ENCODE measurements around the gene POU6F2.
A peak's percentile ranks its signal among the peaks of the same experiment; 100 is the strongest.

Gene POU6F2

GRCh38 chr7:39468261-39468660 is 490.6 kb downstream of the POU6F2 start:
- no peak overlapping the region for H3K27ac ChIP-seq
- H4K20me1 ChIP-seq, result no peaks in the 10 kb centered on the region
- no peak for TF ChIP-seq Cebpa-rat (IDR thresholded peaks at IDR 0.05)
- H3K36me3 ChIP-seq, result no peaks in the 10 kb centered on the region
- no peaks in the 10 kb centered on the region for H3K9me3 ChIP-seq
- no peak overlapping the region for H3K4me2 ChIP-seq
- H3K4me1 ChIP-seq, result no peaks in the 10 kb centered on the region
- no peak overlapping the region for H3K4me3 ChIP-seq
- no peak overlapping the region for H3K9ac ChIP-seq
- H3K27me3 ChIP-seq, result no peaks in the 10 kb centered on the region

GRCh38 chr7:39468808-39469374 is 491.2 kb downstream of the POU6F2 start:
- Histone ChIP-seq H3K27me3 (no peaks in the 10 kb centered on the region), H4K20me1 (no peaks in the 10 kb centered on the region), H3K4me1 (no peaks in the 10 kb centered on the region), H3K9me3 (no peaks in the 10 kb centered on the region), H3K36me3 (no peaks in the 10 kb centered on the region), H3K9ac (no peak overlapping the region), H3K27ac (no peak overlapping the region), H3K4me3 (no peak overlapping the region), H3K4me2 (no peak overlapping the region)
- TF ChIP-seq Cebpa-rat (IDR thresholded peaks at IDR 0.05), result no peak

GRCh38 chr7:39480901-39481300 is 503.2 kb downstream of the POU6F2 start:
- H4K20me1 ChIP-seq, result no peaks in the 10 kb centered on the region
- peaks cover 11% of the 10 kb centered on the region for H3K9me3 ChIP-seq
- no peaks in the 10 kb centered on the region for H3K4me1 ChIP-seq
- no peaks in the 10 kb centered on the region for H3K36me3 ChIP-seq
- no peaks in the 10 kb centered on the region for H3K27me3 ChIP-seq
- H3K4me3 ChIP-seq, result no peak overlapping the region
- no peak overlapping the region for H3K4me2 ChIP-seq
- H3K9ac ChIP-seq, result no peak overlapping the region
- H3K27ac ChIP-seq, result no peak overlapping the region
- no peak for TF ChIP-seq Cebpa-rat (IDR thresholded peaks at IDR 0.05)

GRCh38 chr7:39488467-39489393 is 511.0 kb downstream of the POU6F2 start:
- Histone ChIP-seq H3K27me3 (no peaks in the 10 kb centered on the region), H3K27ac (no peak overlapping the region), H3K4me2 (no peak overlapping the region), H3K4me3 (no peak overlapping the region), H3K4me1 (no peaks in the 10 kb centered on the region), H4K20me1 (no peaks in the 10 kb centered on the region), H3K9ac (no peak overlapping the region), H3K9me3 (no peaks in the 10 kb centered on the region), H3K36me3 (no peaks in the 10 kb centered on the region)
- TF ChIP-seq Cebpa-rat (IDR thresholded peaks at IDR 0.05), result no peak

GRCh38 chr7:39490296-39490695 is 512.6 kb downstream of the POU6F2 start:
- Histone ChIP-seq H3K4me2 (no peak overlapping the region), H3K27me3 (no peaks in the 10 kb centered on the region), H3K9ac (no peak overlapping the region), H3K27ac (no peak overlapping the region), H3K9me3 (no peaks in the 10 kb centered on the region), H3K4me1 (no peaks in the 10 kb centered on the region), H3K36me3 (no peaks in the 10 kb centered on the region), H3K4me3 (no peak overlapping the region), H4K20me1 (no peaks in the 10 kb centered on the region)
- no peak for TF ChIP-seq Cebpa-rat (IDR thresholded peaks at IDR 0.05)

GRCh38 chr7:39493934-39494333 is 516.2 kb downstream of the POU6F2 start:
- H4K20me1 ChIP-seq, result no peaks in the 10 kb centered on the region
- no peaks in the 10 kb centered on the region for H3K4me1 ChIP-seq
- no peak overlapping the region for H3K4me3 ChIP-seq
- H3K4me2 ChIP-seq, result no peak overlapping the region
- no peaks in the 10 kb centered on the region for H3K36me3 ChIP-seq
- no peak for TF ChIP-seq Cebpa-rat (IDR thresholded peaks at IDR 0.05)
- H3K9me3 ChIP-seq, result no peaks in the 10 kb centered on the region
- H3K27ac ChIP-seq, result no peak overlapping the region
- H3K9ac ChIP-seq, result no peak overlapping the region
- no peaks in the 10 kb centered on the region for H3K27me3 ChIP-seq

GRCh38 chr7:39501358-39501757 is 523.6 kb downstream of the POU6F2 start:
- H3K36me3 ChIP-seq, result no peaks in the 10 kb centered on the region
- no peak overlapping the region for H3K27ac ChIP-seq
- TF ChIP-seq Cebpa-rat (IDR thresholded peaks at IDR 0.05), result no peak
- H3K4me1 ChIP-seq, result no peaks in the 10 kb centered on the region
- no peak overlapping the region for H3K9ac ChIP-seq
- H3K4me3 ChIP-seq, result no peak overlapping the region
- no peaks in the 10 kb centered on the region for H4K20me1 ChIP-seq
- H3K4me2 ChIP-seq, result no peak overlapping the region
- no peaks in the 10 kb centered on the region for H3K9me3 ChIP-seq
- no peaks in the 10 kb centered on the region for H3K27me3 ChIP-seq

GRCh38 chr7:39504963-39505362 is 527.3 kb downstream of the POU6F2 start:
- H3K27me3 ChIP-seq, result no peaks in the 10 kb centered on the region
- H3K4me2 ChIP-seq, result no peak overlapping the region
- H3K9ac ChIP-seq, result no peak overlapping the region
- no peaks in the 10 kb centered on the region for H3K36me3 ChIP-seq
- H3K4me3 ChIP-seq, result no peak overlapping the region
- H3K4me1 ChIP-seq, result peaks cover 11% of the 10 kb centered on the region
- no peak for TF ChIP-seq Cebpa-rat (IDR thresholded peaks at IDR 0.05)
- no peak overlapping the region for H3K27ac ChIP-seq
- no peaks in the 10 kb centered on the region for H3K9me3 ChIP-seq
- no peaks in the 10 kb centered on the region for H4K20me1 ChIP-seq

GRCh38 chr7:39507866-39508551 is 530.3 kb downstream of the POU6F2 start:
- no peaks in the 10 kb centered on the region; the same call in 1 of the 2 replicates for H3K9me3 ChIP-seq
- H3K4me2 ChIP-seq, result no peak overlapping the region
- H3K4me1 ChIP-seq, result peaks cover 13% of the 10 kb centered on the region
- H3K27me3 ChIP-seq, result no peaks in the 10 kb centered on the region
- H3K36me3 ChIP-seq, result no peaks in the 10 kb centered on the region
- H3K27ac ChIP-seq, result no peak overlapping the region
- no peak overlapping the region for H3K9ac ChIP-seq
- TF ChIP-seq Cebpa-rat (IDR thresholded peaks at IDR 0.05), result no peak
- H3K4me3 ChIP-seq, result no peak overlapping the region
- no peaks in the 10 kb centered on the region for H4K20me1 ChIP-seq

- Histone ChIP-seq H3K4me3 (no peak overlapping the region), H3K36me3 (no peaks in the 10 kb centered on the region), H3K4me2 (peak overlapping the region; percentile 51), H3K9me3 (no peaks in the 10 kb centered on the region; the same call in 1 of the 2 replicates), H3K4me1 (peaks cover 13% of the 10 kb centered on the region), H3K9ac (no peak overlapping the region), H3K27me3 (no peaks in the 10 kb centered on the region), H4K20me1 (no peaks in the 10 kb centered on the region), H3K27ac (0 out of 2 replicates have a peak overlapping the region, but pooled peaks have one; percentile 18)
- no peak for TF ChIP-seq Cebpa-rat (IDR thresholded peaks at IDR 0.05)
These were observed 531.7 kb downstream of the POU6F2 start for GRCh38 chr7:39509436-39509835.
